ENCODE measurements around the gene GPC6.

Gene GPC6

GRCh38 chr13:94305033-94305432, 1078.4 kb downstream of the GPC6 start:
- H4K91ac ChIP-seq (ENCODE audit: low read depth, low read length): no peak overlapping the region
- H3K27ac ChIP-seq (ENCODE audit: low read depth, low read length): no peak overlapping the region
- no peak for DNase-seq
- no peak overlapping the region for H2BK5ac ChIP-seq (ENCODE audit: low read depth, low read length, poor library complexity)
- no peak overlapping the region for H2BK12ac ChIP-seq (ENCODE audit: low read length)
- no peak overlapping the region for H3K4me2 ChIP-seq (ENCODE audit: low read length)
- no peak overlapping the region for H3K23ac ChIP-seq (ENCODE audit: low read length)
- no peaks in the 10 kb centered on the region for H3K79me2 ChIP-seq (ENCODE audit: control insufficient read depth, insufficient read depth, low read length, poor library complexity)
- H4K8ac ChIP-seq (ENCODE audit: low read depth, low read length): no peak overlapping the region
- no peak overlapping the region for H2AFZ ChIP-seq (ENCODE audit: insufficient read depth, low read length, poor library complexity)
- H3K27me3 ChIP-seq (ENCODE audit: insufficient read depth, low read length): no peaks in the 10 kb centered on the region
- no peak overlapping the region for H2BK120ac ChIP-seq (ENCODE audit: insufficient read depth, low read length, poor library complexity)
- H3K14ac ChIP-seq (ENCODE audit: low read length): no peak overlapping the region
- peaks cover 8 to 11% of the 10 kb centered on the region in 2 experiments for H3K4me1 ChIP-seq (ENCODE audit: control insufficient read depth in 1 of 2, insufficient read depth in 2 of 2, low read length in 2 of 2)
- WGBS (ENCODE audit: extremely low coverage, insufficient coverage, insufficient read length): no CpG with 5 or more reads among the region's 2 CpGs
- H4K12ac ChIP-seq (ENCODE audit: low read depth, low read length): no peak overlapping the region
- H3K4ac ChIP-seq (ENCODE audit: low read depth, low read length): no peak overlapping the region
- H3K9me3 ChIP-seq (ENCODE audit: insufficient read depth, low read depth, low read length): no peaks in the 10 kb centered on the region
- H2AK5ac ChIP-seq (ENCODE audit: low read length): no peak overlapping the region
- H3K79me1 ChIP-seq (ENCODE audit: low read length): peaks cover 18% of the 10 kb centered on the region
- H3K4me3 ChIP-seq (ENCODE audit: low read depth, low read length): no peak overlapping the region
- H3K36me3 ChIP-seq (ENCODE audit: control insufficient read depth in 1 of 2, insufficient read depth in 2 of 2, low read length in 2 of 2): no peaks in the 10 kb centered on the region
- H3K9ac ChIP-seq (ENCODE audit: low read length): no peak overlapping the region
- no peak overlapping the region for H3K18ac ChIP-seq (ENCODE audit: low read length)

- Histone ChIP-seq H3K4ac (ENCODE audit: low read depth, low read length) (no peak overlapping the region), H2BK5ac (ENCODE audit: low read depth, low read length, poor library complexity) (no peak overlapping the region), H3K79me1 (ENCODE audit: low read length) (peaks cover 18% of the 10 kb centered on the region), H3K79me2 (ENCODE audit: control insufficient read depth, insufficient read depth, low read length, poor library complexity) (no peaks in the 10 kb centered on the region), H4K12ac (ENCODE audit: low read depth, low read length) (no peak overlapping the region), H4K91ac (ENCODE audit: low read depth, low read length) (no peak overlapping the region), H3K4me2 (ENCODE audit: low read length) (no peak overlapping the region), H3K23ac (ENCODE audit: low read length) (no peak overlapping the region), H2BK120ac (ENCODE audit: insufficient read depth, low read length, poor library complexity) (no peak overlapping the region), H3K9ac (ENCODE audit: low read length) (no peak overlapping the region), H3K36me3 (ENCODE audit: control insufficient read depth in 1 of 2, insufficient read depth in 2 of 2, low read length in 2 of 2) (no peaks in the 10 kb centered on the region), H3K9me3 (ENCODE audit: insufficient read depth, low read depth, low read length) (no peaks in the 10 kb centered on the region), H3K14ac (ENCODE audit: low read length) (no peak overlapping the region), H2BK12ac (ENCODE audit: low read length) (no peak overlapping the region), H2AFZ (ENCODE audit: insufficient read depth, low read length, poor library complexity) (no peak overlapping the region), H3K4me3 (ENCODE audit: low read depth, low read length) (no peak overlapping the region), H4K8ac (ENCODE audit: low read depth, low read length) (no peak overlapping the region), H3K4me1 (ENCODE audit: control insufficient read depth in 1 of 2, insufficient read depth in 2 of 2, low read length in 2 of 2) (peaks cover 8 to 11% of the 10 kb centered on the region in 2 experiments), H3K27me3 (ENCODE audit: insufficient read depth, low read length) (no peaks in the 10 kb centered on the region), H3K18ac (ENCODE audit: low read length) (no peak overlapping the region), H2AK5ac (ENCODE audit: low read length) (no peak overlapping the region), H3K27ac (ENCODE audit: low read depth, low read length) (no peak overlapping the region)
- DNase-seq: no peak
- WGBS (ENCODE audit: extremely low coverage, insufficient coverage, insufficient read length): no CpG with 5 or more reads among the region's 1 CpG
These were observed 1078.9 kb downstream of the GPC6 start for GRCh38 chr13:94305463-94305862.

- Histone ChIP-seq H3K36me3 (ENCODE audit: control insufficient read depth in 1 of 2, insufficient read depth in 2 of 2, low read length in 2 of 2) (no peaks in the 10 kb centered on the region), H3K9me3 (ENCODE audit: insufficient read depth, low read depth, low read length) (no peaks in the 10 kb centered on the region), H3K4me2 (ENCODE audit: low read length) (no peak overlapping the region), H3K4me3 (ENCODE audit: low read depth, low read length) (no peak overlapping the region), H3K27ac (ENCODE audit: low read depth, low read length) (no peak overlapping the region), H3K4me1 (ENCODE audit: control insufficient read depth in 1 of 2, insufficient read depth in 2 of 2, low read length in 2 of 2) (peaks cover 8 to 13% of the 10 kb centered on the region in 2 experiments), H4K12ac (ENCODE audit: low read depth, low read length) (no peak overlapping the region), H2BK5ac (ENCODE audit: low read depth, low read length, poor library complexity) (peak overlapping the region; percentile 63), H2AFZ (ENCODE audit: insufficient read depth, low read length, poor library complexity) (no peak overlapping the region), H3K9ac (ENCODE audit: low read length) (no peak overlapping the region), H4K8ac (ENCODE audit: low read depth, low read length) (peak overlapping the region; percentile 47), H4K91ac (ENCODE audit: low read depth, low read length) (peak overlapping the region; percentile 68), H3K14ac (ENCODE audit: low read length) (peak overlapping the region; percentile 37), H3K79me1 (ENCODE audit: low read length) (peaks cover 18% of the 10 kb centered on the region), H3K27me3 (ENCODE audit: insufficient read depth, low read length) (no peaks in the 10 kb centered on the region), H3K79me2 (ENCODE audit: control insufficient read depth, insufficient read depth, low read length, poor library complexity) (no peaks in the 10 kb centered on the region), H3K4ac (ENCODE audit: low read depth, low read length) (no peak overlapping the region), H2BK120ac (ENCODE audit: insufficient read depth, low read length, poor library complexity) (peak overlapping the region; percentile 43), H3K18ac (ENCODE audit: low read length) (no peak overlapping the region), H2BK12ac (ENCODE audit: low read length) (no peak overlapping the region), H3K23ac (ENCODE audit: low read length) (no peak overlapping the region), H2AK5ac (ENCODE audit: low read length) (no peak overlapping the region)
- DNase-seq: no peak
- WGBS (ENCODE audit: extremely low coverage, insufficient coverage, insufficient read length): no CpG with 5 or more reads among the region's 4 CpGs
These were observed 1079.3 kb downstream of the GPC6 start for GRCh38 chr13:94305934-94306333.

GRCh38 chr13:94308832-94309231, 1082.2 kb downstream of the GPC6 start:
- H3K27ac ChIP-seq (ENCODE audit: low read depth, low read length): no peak overlapping the region
- H2AFZ ChIP-seq (ENCODE audit: insufficient read depth, low read length, poor library complexity): no peak overlapping the region
- peaks cover 0 to 5% of the 10 kb centered on the region in 2 experiments for H3K4me1 ChIP-seq (ENCODE audit: control insufficient read depth in 1 of 2, insufficient read depth in 2 of 2, low read length in 2 of 2)
- no peak overlapping the region for H3K9ac ChIP-seq (ENCODE audit: low read length)
- H3K4ac ChIP-seq (ENCODE audit: low read depth, low read length): no peak overlapping the region
- H3K9me3 ChIP-seq (ENCODE audit: insufficient read depth, low read depth, low read length): no peaks in the 10 kb centered on the region
- peak overlapping the region; percentile 15 for H4K91ac ChIP-seq (ENCODE audit: low read depth, low read length)
- no peaks in the 10 kb centered on the region for H3K79me2 ChIP-seq (ENCODE audit: control insufficient read depth, insufficient read depth, low read length, poor library complexity)
- H2BK120ac ChIP-seq (ENCODE audit: insufficient read depth, low read length, poor library complexity): no peak overlapping the region
- H4K8ac ChIP-seq (ENCODE audit: low read depth, low read length): no peak overlapping the region
- H4K12ac ChIP-seq (ENCODE audit: low read depth, low read length): no peak overlapping the region
- no CpG with 5 or more reads among the region's 4 CpGs for WGBS (ENCODE audit: extremely low coverage, insufficient coverage, insufficient read length)
- no peak overlapping the region for H2AK5ac ChIP-seq (ENCODE audit: low read length)
- no peak for DNase-seq
- H2BK5ac ChIP-seq (ENCODE audit: low read depth, low read length, poor library complexity): no peak overlapping the region
- no peak overlapping the region for H3K23ac ChIP-seq (ENCODE audit: low read length)
- H3K79me1 ChIP-seq (ENCODE audit: low read length): peaks cover 9% of the 10 kb centered on the region
- H3K4me2 ChIP-seq (ENCODE audit: low read length): no peak overlapping the region
- H3K27me3 ChIP-seq (ENCODE audit: insufficient read depth, low read length): no peaks in the 10 kb centered on the region
- no peak overlapping the region for H3K4me3 ChIP-seq (ENCODE audit: low read depth, low read length)
- H3K36me3 ChIP-seq (ENCODE audit: control insufficient read depth in 1 of 2, insufficient read depth in 2 of 2, low read length in 2 of 2): no peaks in the 10 kb centered on the region
- H3K18ac ChIP-seq (ENCODE audit: low read length): no peak overlapping the region
- H3K14ac ChIP-seq (ENCODE audit: low read length): no peak overlapping the region
- peak overlapping the region; percentile 23 for H2BK12ac ChIP-seq (ENCODE audit: low read length)
